Measurements from ENCODE around the gene BFSP1. TPM values are rescaled to one million over a fixed set of nuclear protein-coding genes. Genes with fewer than 3 reads are reported as not detected.

The BFSP1 gene
- total RNA-seq, 2 experiments from 2014 or later: 0.34 to 0.38 TPM

GRCh38 chr20:17448071-17448470, 83.1 kb downstream of the BFSP1 start:
- POLR2A ChIA-PET: no interaction called here
- CTCF ChIA-PET: interaction anchor here (0.7 kb wide), 1 partner anchor 644 kb away, joined by 3 read pairs; no protein-coding TSS in a partner anchor

- CTCF ChIA-PET: interaction anchor here (0.7 kb wide), 1 partner anchor 15 kb away, joined by 3 read pairs; no protein-coding TSS in a partner anchor
- POLR2A ChIA-PET: no interaction called here
These were observed 85.0 kb downstream of the BFSP1 start for GRCh38 chr20:17446171-17446570.

- ChIA-PET CTCF (no interaction called here), POLR2A (no interaction called here)
These were observed 85.6 kb downstream of the BFSP1 start for GRCh38 chr20:17445543-17445942.

GRCh38 chr20:17444091-17444490, 87.1 kb downstream of the BFSP1 start:
- ChIA-PET POLR2A (no interaction called here), CTCF (no interaction called here)

Other genes starting within 250 kb of the BFSP1 start
- 10 to 100 TPM; 72.8 to 75.3 TPM for gene DSTN, start 38.7 kb upstream of the BFSP1 start, total RNA-seq
- gene RRBP1, start 150.9 kb upstream of the BFSP1 start, total RNA-seq: 10 to 100 TPM; 29.0 to 29.7 TPM
- gene BANF2, start 168.6 kb upstream of the BFSP1 start, total RNA-seq: not detected

Measured in activated CD8-positive, alpha-beta memory T cell treated with anti-CD3 and anti-CD28 coated beads for 36 hours (primary cell).